Esophagus squamous epithelium (tissue), 5 donors: ENCODE results near the gene SV2B. TPM values are rescaled to one million over a fixed set of nuclear protein-coding genes. Genes with fewer than 3 reads are reported as not detected.

Source experiments
- DNase-seq: peaks from one replicate; lab custom pipeline; 2025; lab: John Stamatoyannopoulos, UW
- H3K27ac ChIP-seq, 4 donors: fragments of 200-600 bp; sonication (generic); one replicate each; pipeline ENCODE4 v1.5.1; 2016 to 2019; ENCODE audit warnings: mild to moderate bottlenecking in 1 of 4
- H3K27me3 ChIP-seq, 4 donors: fragments of 200-600 bp; sonication (generic); 1 replicate in 3 of 4; 2 replicates in 1 of 4; pipeline versions ENCODE4 v1.5.1 to v1.6.0; 2017 to 2021; ENCODE audit warnings: antibody characterized with exemption in 1 of 4
- H3K36me3 ChIP-seq, 3 donors: fragments of 200-600 bp; sonication (generic); one replicate each; pipeline ENCODE4 v1.5.1; 2016 to 2019
- H3K4me1 ChIP-seq, 3 donors: fragments of 200-600 bp; sonication (generic); one replicate each; pipeline ENCODE4 v1.5.1; 2017 to 2019
- H3K4me3 ChIP-seq, 4 donors: fragments of 200-600 bp; sonication (generic); 1 replicate in 3 of 4; 2 replicates in 1 of 4; pipeline ENCODE4 v1.5.1; 2016 to 2019; ENCODE audit warnings: mild to moderate bottlenecking in 2 of 4, moderate library complexity in 1 of 4
- H3K9me3 ChIP-seq, 3 donors: fragments of 200-600 bp; sonication (generic); one replicate each; pipeline ENCODE4 v1.5.1; 2016 to 2019
- POLR2A ChIP-seq, 4 donors: fragments of 450-650 bp; IDR thresholded peaks; one replicate each; pipeline ENCODE4 v1.6.1; 2017; ENCODE audit warnings: antibody characterized with exemption in 4 of 4, mild to moderate bottlenecking in 4 of 4, moderate library complexity in 3 of 4
- WGBS, 2 donors: methylation state at CpG; one replicate each; pipeline ENCODE4 v1.1.5; 2018; 5-methylcytosine and 5-hydroxymethylcytosine counted together
- intact Hi-C: fragments of 100-400 bp; cut with DNase I; formaldehyde crosslinking; loops from one replicate; pipeline ENCODE4 v1.15.0; 2022
- total RNA-seq, 4 donors: library from RNA; depleted of rRNA; stranded (reverse); fragments of >200 nt; gene quantifications; one replicate each; pipeline ENCODE4 v1.1.0, GENCODE V29; 2016
- TF ChIP-seq, protein P1 (sequence below), 6 experiments: fragments of 450-650 bp in 4 of 6; fragments of 200-600 bp in 2 of 6; sonication (generic) in 2 of 6; IDR thresholded peaks; one replicate each; pipeline ENCODE4 v1.5.1; 2016 to 2019; ENCODE audit warnings: antibody characterized with exemption in 6 of 6, mild to moderate bottlenecking in 4 of 6, moderate library complexity in 4 of 6
- donor health status: DM: yes; HTN: yes; CAD: no.

Gene SV2B
- total RNA-seq, 4 donors from 2014 or later = 0.04 to 0.95 (median 0.59) TPM; not detected in 1

- no peak for DNase-seq
- no peak for TF ChIP-seq POLR2A (IDR thresholded peaks at IDR 0.05)
- TF ChIP-seq, protein P1, sequence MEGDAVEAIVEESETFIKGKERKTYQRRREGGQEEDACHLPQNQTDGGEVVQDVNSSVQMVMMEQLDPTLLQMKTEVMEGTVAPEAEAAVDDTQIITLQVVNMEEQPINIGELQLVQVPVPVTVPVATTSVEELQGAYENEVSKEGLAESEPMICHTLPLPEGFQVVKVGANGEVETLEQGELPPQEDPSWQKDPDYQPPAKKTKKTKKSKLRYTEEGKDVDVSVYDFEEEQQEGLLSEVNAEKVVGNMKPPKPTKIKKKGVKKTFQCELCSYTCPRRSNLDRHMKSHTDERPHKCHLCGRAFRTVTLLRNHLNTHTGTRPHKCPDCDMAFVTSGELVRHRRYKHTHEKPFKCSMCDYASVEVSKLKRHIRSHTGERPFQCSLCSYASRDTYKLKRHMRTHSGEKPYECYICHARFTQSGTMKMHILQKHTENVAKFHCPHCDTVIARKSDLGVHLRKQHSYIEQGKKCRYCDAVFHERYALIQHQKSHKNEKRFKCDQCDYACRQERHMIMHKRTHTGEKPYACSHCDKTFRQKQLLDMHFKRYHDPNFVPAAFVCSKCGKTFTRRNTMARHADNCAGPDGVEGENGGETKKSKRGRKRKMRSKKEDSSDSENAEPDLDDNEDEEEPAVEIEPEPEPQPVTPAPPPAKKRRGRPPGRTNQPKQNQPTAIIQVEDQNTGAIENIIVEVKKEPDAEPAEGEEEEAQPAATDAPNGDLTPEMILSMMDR (IDR thresholded peaks at IDR 0.05) = no peak
- Histone ChIP-seq H3K4me1 (peaks cover 0 to 4% (median 0%) of the 10 kb centered on the region in 3 donors), H3K9me3 (no peaks in the 10 kb centered on the region), H3K27me3 (peaks cover 0 to 79% (median 0%) of the 10 kb centered on the region in 4 donors), H3K4me3 (no peak overlapping the region), H3K27ac (no peak overlapping the region), H3K36me3 (no peaks in the 10 kb centered on the region)
- WGBS, 2 donors = 54 to 66% methylated on average over 4 of the region's 4 CpGs
- intact Hi-C loops = no loop called here
Observed at GRCh38 chr15:91151781-91152563, 51.9 kb downstream of the SV2B start.

GRCh38 chr15:91152896-91153581 is 53.0 kb downstream of the SV2B start:
- TF ChIP-seq, protein P1 (IDR thresholded peaks at IDR 0.05) = no peak
- TF ChIP-seq POLR2A (IDR thresholded peaks at IDR 0.05) = no peak
- Histone ChIP-seq H3K27ac (no peak overlapping the region), H3K36me3 (no peaks in the 10 kb centered on the region), H3K4me1 (no peaks in the 10 kb centered on the region), H3K9me3 (no peaks in the 10 kb centered on the region), H3K27me3 (peaks cover 0 to 77% (median 0%) of the 10 kb centered on the region in 4 donors), H3K4me3 (no peak overlapping the region)
- 55 to 65% methylated on average over 8 to 10 of the region's 10 CpGs for WGBS, 2 donors
- no peak for DNase-seq
- intact Hi-C loops = no loop called here

DNA sequence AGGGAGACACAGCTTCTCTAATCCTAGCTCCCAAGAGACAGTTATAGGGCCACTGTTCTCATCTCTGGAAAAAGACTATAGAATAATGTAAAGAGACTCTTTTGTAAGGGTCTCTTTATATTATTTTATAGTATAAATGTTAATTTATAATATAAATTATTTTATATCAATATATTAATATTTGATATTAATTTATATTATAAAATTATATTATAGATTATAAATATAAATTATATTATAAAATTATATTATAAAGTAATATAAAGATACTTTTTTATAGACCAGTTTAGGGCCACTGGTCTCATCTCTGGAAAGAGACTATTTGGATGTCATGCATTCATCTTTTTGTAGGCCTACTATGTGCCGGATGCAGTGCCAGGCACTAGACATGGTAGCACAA is 53.9 kb downstream of the SV2B start:
- WGBS, 2 donors = 77 to 89% methylated on average over 1 of the region's 1 CpG
- DNase-seq = no peak
- H3K4me1 ChIP-seq = no peaks in the 10 kb centered on the region
- no peak for TF ChIP-seq POLR2A (IDR thresholded peaks at IDR 0.05)
- TF ChIP-seq, protein P1 (IDR thresholded peaks at IDR 0.05) = no peak
- H3K27ac ChIP-seq = no peak overlapping the region
- peaks cover 0 to 75% (median 0%) of the 10 kb centered on the region in 4 donors for H3K27me3 ChIP-seq
- intact Hi-C loops = no loop called here
- no peaks in the 10 kb centered on the region for H3K9me3 ChIP-seq
- no peaks in the 10 kb centered on the region for H3K36me3 ChIP-seq
- no peak overlapping the region for H3K4me3 ChIP-seq

DNA sequence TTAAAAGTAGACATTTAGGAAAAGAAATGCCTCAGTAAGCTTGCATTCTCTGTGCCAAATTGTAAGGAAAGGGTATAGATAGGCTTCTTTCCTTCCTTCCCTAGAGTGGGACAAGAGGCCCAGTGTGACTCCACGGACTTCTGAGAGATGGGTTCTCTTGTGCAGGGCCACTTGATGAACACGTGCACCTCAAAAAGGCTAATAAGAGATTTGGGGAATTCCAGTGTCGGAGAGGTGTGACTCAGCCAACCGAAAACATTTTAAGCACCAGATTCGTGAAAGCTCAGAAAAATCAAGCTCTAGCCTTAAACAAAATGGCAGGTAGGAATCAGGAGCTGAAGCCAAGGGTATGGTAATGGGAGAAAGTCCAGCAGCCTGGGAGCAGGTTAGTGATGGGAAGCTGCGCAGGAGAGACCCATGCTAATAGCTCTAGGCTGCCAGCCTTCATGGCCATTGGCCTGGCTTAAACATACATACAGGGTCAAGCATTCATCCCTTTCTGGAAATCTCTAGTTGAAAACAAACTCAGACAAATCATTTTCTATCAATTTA is 56.2 kb downstream of the SV2B start:
- peaks cover 0 to 64% (median 0%) of the 10 kb centered on the region in 4 donors for H3K27me3 ChIP-seq
- 75 to 79% methylated on average over 6 of the region's 6 CpGs for WGBS, 2 donors
- intact Hi-C loops = no loop called here
- no peak overlapping the region for H3K27ac ChIP-seq
- H3K9me3 ChIP-seq = no peaks in the 10 kb centered on the region
- H3K4me1 ChIP-seq = no peaks in the 10 kb centered on the region
- H3K4me3 ChIP-seq = no peak overlapping the region
- no peak for TF ChIP-seq POLR2A (IDR thresholded peaks at IDR 0.05)
- TF ChIP-seq, protein P1 (IDR thresholded peaks at IDR 0.05) = no peak
- no peak for DNase-seq
- H3K36me3 ChIP-seq = no peaks in the 10 kb centered on the region
